ENCODE data around the gene HSH2D. TPM values are rescaled to one million over a fixed set of nuclear protein-coding genes. Genes with fewer than 3 reads are reported as not detected.

HSH2D gene
- total and polyA plus RNA-seq, 9 of the 15 experiments (the other 6 are each of a cell fraction or from before 2014, with no cell fraction given) = 0.03 to 1.1 (median 0.35) TPM; not detected in 1

DNA sequence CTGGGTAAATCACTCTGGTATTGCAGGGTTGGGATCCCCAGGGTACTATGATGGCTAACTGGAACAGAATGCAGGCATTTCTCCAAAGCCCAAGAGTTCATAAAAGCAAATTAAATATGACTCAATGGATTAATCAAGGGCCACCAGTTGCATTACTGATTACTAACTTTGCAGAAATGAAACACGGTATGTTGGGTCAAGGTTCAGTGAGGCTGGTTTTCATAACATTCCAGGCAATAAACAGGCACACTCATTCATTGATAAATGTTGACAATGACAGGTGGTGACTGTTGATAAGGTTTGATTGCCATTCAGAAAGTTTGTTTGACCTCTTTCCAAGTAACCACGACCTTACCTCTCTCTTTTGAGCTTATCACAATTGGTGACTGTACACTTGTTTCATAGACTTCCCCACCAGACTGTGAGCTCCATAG lies 53.7 kb downstream of the HSH2D start (continued):
- TF ChIP-seq ARID4B (CRISPR knock-in tag; IDR thresholded peaks at IDR 0.05) = no peak
- TF ChIP-seq L3MBTL2 (IDR thresholded peaks at IDR 0.05) = no peak
- TF ChIP-seq KDM1A (IDR thresholded peaks at IDR 0.05) = peak; percentile 99
- peak; percentile 33; the same call in 1 of the 2 replicates for TF ChIP-seq CC2D1A (IDR thresholded peaks at IDR 0.05)
- no peak for TF ChIP-seq TCF15 (CRISPR knock-in tag; IDR thresholded peaks at IDR 0.05)
- TF ChIP-seq MYNN (IDR thresholded peaks at IDR 0.05) = no peak
- TF ChIP-seq MYNN (CRISPR knock-in tag; IDR thresholded peaks at IDR 0.05) = no peak
- TF ChIP-seq SNIP1 (IDR thresholded peaks at IDR 0.05; ENCODE audit: low read depth) = no peak
- TF ChIP-seq PHF21A (IDR thresholded peaks at IDR 0.05; ENCODE audit: borderline replicate concordance, low read depth) = no peak
- no peak for TF ChIP-seq ZNF354B (CRISPR knock-in tag; IDR thresholded peaks at IDR 0.05)
- no peak for TF ChIP-seq ZBTB40 (IDR thresholded peaks at IDR 0.05)
- no peak for TF ChIP-seq ZBTB40 (CRISPR knock-in tag; IDR thresholded peaks at IDR 0.05)
- no peak for TF ChIP-seq ILK (tag; IDR thresholded peaks at IDR 0.05; ENCODE audit: borderline replicate concordance, low read depth)
- TF ChIP-seq TSC22D4 (tag; IDR thresholded peaks at IDR 0.05) = no peak
- TF ChIP-seq ARHGAP35 (IDR thresholded peaks at IDR 0.05; ENCODE audit: partially characterized antibody) = no peak
- no peak for TF ChIP-seq RBBP5 (IDR thresholded peaks at IDR 0.05; ENCODE audit: borderline replicate concordance, insufficient read depth, low read length, poor library complexity, severe bottlenecking)
- no peak for TF ChIP-seq ZNF668 (CRISPR knock-in tag; IDR thresholded peaks at IDR 0.05)

Data from K562 (cell line).